NCI-H510A (cell line): ENCODE measurements around the gene MINDY2.
A peak's percentile ranks its signal among the peaks of the same experiment; 100 is the strongest.
"Not testable (repeated sequence)": the region's sequence is repeated elsewhere in the genome, so short reads cannot be mapped to it uniquely, and the experiment has no call there.

Experiments
- DNase-seq: peaks from one replicate; lab custom pipeline; 2025; lab: John Stamatoyannopoulos, UW

Gene MINDY2

GRCh38 chr15:58755350-58755749, 15.8 kb upstream of the MINDY2 start:
- no peak for DNase-seq

GRCh38 chr15:58755956-58756355, 15.1 kb upstream of the MINDY2 start:
- no peak for DNase-seq

GRCh38 chr15:58758141-58758540, 13.0 kb upstream of the MINDY2 start:
- DNase-seq: no peak

- no peak for DNase-seq
Observed at GRCh38 chr15:58760385-58761009, 10.6 kb upstream of the MINDY2 start.

- DNase-seq: no peak
Observed at GRCh38 chr15:58761010-58761388, 10.1 kb upstream of the MINDY2 start.

- DNase-seq: no peak
Observed at GRCh38 chr15:58762285-58762684, 8.8 kb upstream of the MINDY2 start.

- no peak for DNase-seq
Observed at GRCh38 chr15:58762731-58763130, 8.4 kb upstream of the MINDY2 start.

- DNase-seq: no peak
Observed at GRCh38 chr15:58764468-58764867, 6.6 kb upstream of the MINDY2 start.

- no peak for DNase-seq
Observed at GRCh38 chr15:58766290-58766689, 4.8 kb upstream of the MINDY2 start.

GRCh38 chr15:58768601-58769004, 2.5 kb upstream of the MINDY2 start:
- DNase-seq: not testable (repeated sequence)

GRCh38 chr15:58770519-58770856, 614 bp upstream of the MINDY2 start:
- no peak for DNase-seq

- peak; percentile 4 for DNase-seq
Observed at GRCh38 chr15:58771621-58772250, 634 bp downstream of the MINDY2 start.

GRCh38 chr15:58773024-58773423, 1.9 kb downstream of the MINDY2 start:
- DNase-seq: no peak

- no peak for DNase-seq
Observed at GRCh38 chr15:58775402-58775801, 4.3 kb downstream of the MINDY2 start.

- DNase-seq: no peak
Observed at GRCh38 chr15:58777107-58777506, 6.0 kb downstream of the MINDY2 start.

- DNase-seq: no peak
Observed at GRCh38 chr15:58779554-58779953, 8.5 kb downstream of the MINDY2 start.

- DNase-seq: no peak
Observed at GRCh38 chr15:58785355-58785754, 14.3 kb downstream of the MINDY2 start.

- DNase-seq: no peak
Observed at GRCh38 chr15:58788056-58788710, 17.1 kb downstream of the MINDY2 start.

GRCh38 chr15:58793862-58794261, 22.8 kb downstream of the MINDY2 start:
- no peak for DNase-seq

- DNase-seq: no peak
Observed at GRCh38 chr15:58795825-58796224, 24.7 kb downstream of the MINDY2 start.

- no peak for DNase-seq
Observed at GRCh38 chr15:58797505-58797904, 26.4 kb downstream of the MINDY2 start.

- DNase-seq: no peak
Observed at GRCh38 chr15:58805095-58805494, 34.0 kb downstream of the MINDY2 start.

GRCh38 chr15:58823267-58823666, 52.2 kb downstream of the MINDY2 start:
- not testable (repeated sequence) for DNase-seq

- DNase-seq: no peak
Observed at GRCh38 chr15:58830556-58830955, 59.5 kb downstream of the MINDY2 start.
